HG03457 (cell line): Measurements from ENCODE around the gene FAM13C.
"Not testable (repeated sequence)": the region's sequence is repeated elsewhere in the genome, so short reads cannot be mapped to it uniquely, and the experiment has no call there.

Experiments
- ATAC-seq: cut with Tn5 transposase; IDR thresholded peaks from one replicate; pipeline ENCODE4 v1.9.1; 2021; ENCODE audit warnings: moderate number of reproducible peaks; ENCODE audit not compliant: unreplicated experiment

FAM13C gene

DNA sequence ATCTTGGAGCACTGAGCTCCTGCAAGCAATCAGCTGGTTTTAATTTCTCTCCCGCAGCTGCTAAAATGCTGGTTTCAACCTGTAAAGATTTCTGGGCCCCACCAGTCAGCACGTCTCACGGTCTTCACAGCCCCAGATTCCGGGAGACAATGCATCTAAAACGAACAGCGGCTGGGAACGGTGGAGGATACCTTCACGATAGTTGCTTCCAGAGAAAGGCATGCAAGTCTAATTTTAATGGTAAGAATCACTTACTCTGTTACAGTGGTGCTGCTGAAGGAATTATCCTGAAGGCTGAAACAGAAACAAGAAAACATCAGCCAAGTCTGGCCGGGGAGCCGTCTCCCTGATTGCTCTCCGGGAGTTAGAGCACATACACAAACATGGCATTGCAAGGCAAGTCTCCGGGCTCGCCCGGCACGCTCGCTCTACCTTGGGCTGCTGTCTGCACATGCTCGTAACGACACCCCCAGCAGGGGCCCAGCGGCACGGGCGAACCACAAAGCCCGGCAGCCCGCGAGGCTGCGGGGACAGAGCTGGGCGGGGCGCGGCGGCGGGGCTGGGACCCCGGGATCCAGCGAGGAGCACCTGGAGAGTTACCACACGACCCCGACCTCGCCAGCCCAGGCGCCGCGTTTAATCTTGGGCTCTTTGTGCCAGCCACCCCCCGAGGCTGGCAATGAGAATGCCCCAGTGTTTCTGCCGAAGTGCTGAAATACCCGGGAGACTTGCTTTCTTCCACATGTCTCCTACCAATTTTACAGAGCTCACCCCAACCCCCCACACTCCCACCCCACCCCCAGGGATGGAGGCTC lies at the start of gene FAM13C:
TSS of gene FAM13C (minus strand) at position 406 of the 815 bp plus-strand sequence. CDS start at position 317, 89 bp downstream.
- no peak for ATAC-seq

DNA sequence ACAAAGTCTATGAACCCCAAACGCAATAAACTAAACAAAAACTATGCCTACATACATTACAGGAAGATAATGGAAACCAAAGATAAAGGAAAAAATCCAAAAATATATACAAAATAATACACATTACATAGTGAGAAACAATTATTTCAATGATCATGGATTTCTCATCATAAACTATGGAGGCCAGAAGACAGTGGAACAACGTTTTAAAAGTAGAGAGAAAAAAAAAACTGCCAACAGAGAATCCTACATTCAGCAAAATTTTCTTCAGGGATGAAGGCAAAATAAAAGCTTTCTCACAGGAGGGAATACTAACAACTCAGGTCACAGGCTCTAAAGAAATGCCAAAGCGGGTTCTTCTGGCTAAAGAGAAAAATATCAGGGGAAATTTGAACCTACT lies 42.9 kb upstream of the FAM13C start:
- ATAC-seq = no peak

DNA sequence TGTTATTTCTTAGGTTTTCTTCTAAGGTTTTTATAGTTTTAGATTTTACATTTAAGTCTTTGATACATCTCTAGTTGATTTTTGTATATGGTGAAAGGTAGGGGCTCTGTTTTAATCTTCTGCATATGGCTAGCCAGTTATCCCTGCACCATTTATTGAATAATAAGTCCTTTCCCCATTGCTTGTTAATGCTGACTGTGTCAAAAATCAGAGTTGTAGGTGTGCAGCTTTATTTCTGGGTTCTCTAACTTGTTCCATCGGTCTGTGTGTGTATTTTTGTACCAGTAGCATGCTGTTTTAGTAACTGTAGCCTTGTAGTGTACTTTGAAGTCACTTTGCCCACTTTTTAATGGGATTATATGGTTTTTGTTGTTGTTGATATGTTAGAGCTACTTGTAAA lies 37.9 kb upstream of the FAM13C start:
- no peak for ATAC-seq

DNA sequence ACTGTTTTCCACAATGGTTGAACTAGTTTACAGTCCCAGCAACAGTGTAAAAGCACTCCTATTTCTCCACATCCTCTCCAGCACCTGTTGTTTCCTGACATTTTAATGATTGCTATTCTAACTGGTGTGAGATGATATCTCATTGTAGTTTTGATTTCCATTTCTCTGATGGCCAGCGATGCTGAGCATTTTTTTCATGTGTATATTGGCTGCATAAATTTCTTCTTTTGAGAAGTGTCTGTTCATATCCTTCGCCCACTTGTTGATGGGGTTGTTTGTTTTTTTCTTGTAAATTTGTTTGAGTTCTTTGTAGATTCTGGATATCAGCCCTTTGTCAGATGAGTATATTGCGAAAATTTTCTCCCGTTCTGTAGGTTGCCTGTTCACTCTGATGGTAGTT lies 37.0 kb upstream of the FAM13C start:
- ATAC-seq = not testable (repeated sequence)

DNA sequence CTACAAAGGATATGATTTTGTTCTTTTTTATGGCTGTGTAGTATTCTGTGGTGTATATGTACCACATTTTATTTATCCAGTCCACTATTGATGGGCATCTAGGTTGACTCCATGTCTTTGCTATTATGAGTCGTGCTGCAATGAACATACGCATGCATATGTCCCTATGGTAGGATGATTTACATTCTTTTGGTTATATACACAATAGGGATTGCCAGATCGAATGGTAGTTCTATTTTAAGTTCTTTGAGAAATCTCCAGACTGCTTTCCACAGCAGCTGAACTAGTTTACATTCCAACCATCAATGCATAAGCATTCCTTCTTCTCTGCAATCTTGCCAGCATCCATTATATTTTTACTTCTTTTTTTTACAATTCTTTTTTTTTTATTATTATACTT lies 35.6 kb upstream of the FAM13C start:
- no peak for ATAC-seq

DNA sequence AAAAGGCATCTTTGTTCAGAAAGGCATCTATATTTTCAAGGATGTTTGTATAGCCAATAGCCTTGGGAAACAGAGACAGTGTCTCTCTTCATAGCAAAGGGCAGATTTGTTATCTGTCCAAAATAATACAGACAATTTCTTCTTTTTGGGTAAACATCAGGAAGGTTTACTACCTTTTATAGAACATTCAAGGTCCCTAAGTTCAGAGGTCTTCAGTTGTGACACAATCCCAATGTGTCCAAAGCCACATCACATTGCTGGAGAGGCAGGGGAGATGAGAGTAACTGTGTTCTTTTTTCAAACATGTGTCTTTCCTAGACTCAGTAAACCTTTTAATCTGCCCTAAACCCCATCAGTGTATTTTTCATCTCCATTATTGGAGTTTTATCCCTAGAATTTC lies 33.6 kb upstream of the FAM13C start:
- ATAC-seq = no peak

DNA sequence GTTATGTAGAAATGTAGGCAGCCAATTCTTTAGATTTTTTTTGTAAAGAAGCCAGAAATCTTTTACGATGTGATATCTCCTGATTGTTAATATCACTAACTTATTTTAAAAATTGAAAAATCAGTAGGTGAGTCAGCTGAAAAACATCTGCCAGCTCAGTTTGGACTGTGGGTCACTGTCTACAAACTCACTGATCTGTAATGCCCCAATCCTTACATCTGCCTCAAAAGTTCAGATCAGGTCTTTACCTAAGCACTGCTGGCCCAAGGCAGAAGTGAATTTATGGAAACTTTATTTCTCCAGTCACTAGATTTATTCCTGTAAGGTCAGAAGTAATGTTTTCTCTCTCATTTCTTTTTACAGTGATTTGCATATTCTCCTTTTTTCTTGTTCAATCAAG lies 31.0 kb upstream of the FAM13C start:
- no peak for ATAC-seq

DNA sequence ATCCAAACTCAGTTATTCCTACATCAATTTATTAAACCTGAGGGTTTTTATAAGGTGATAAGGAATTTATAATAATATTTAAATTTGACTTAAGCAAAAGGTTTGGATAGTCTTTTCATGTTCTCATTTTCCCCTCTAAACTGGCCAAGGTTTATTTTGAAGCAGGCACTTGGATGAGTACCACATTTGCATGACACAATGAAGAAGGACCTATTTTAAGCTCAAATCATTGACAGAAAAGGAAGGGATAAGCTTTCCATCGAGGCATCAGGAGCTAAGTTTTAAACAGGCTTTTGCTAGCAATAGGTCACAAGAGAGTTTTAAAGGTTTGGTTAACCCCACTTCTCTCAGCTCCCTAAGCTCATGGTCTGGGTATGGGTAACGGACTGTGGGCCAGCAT lies 28.7 kb upstream of the FAM13C start:
- ATAC-seq = no peak

DNA sequence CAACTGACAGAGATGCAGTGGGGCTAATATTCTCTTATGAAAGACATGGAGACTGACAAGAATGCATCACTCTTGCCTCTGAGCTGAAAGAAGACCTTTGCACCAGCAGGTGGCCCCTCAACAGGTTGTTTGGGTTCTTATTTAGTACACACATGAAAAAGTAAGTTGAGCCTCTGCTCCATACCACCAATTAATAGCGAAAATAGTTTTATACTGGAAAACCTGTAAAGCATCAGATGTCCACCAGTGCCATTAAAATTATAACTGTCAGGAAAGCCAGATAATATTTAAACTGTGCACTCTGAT lies 26.3 kb upstream of the FAM13C start:
- no peak for ATAC-seq

DNA sequence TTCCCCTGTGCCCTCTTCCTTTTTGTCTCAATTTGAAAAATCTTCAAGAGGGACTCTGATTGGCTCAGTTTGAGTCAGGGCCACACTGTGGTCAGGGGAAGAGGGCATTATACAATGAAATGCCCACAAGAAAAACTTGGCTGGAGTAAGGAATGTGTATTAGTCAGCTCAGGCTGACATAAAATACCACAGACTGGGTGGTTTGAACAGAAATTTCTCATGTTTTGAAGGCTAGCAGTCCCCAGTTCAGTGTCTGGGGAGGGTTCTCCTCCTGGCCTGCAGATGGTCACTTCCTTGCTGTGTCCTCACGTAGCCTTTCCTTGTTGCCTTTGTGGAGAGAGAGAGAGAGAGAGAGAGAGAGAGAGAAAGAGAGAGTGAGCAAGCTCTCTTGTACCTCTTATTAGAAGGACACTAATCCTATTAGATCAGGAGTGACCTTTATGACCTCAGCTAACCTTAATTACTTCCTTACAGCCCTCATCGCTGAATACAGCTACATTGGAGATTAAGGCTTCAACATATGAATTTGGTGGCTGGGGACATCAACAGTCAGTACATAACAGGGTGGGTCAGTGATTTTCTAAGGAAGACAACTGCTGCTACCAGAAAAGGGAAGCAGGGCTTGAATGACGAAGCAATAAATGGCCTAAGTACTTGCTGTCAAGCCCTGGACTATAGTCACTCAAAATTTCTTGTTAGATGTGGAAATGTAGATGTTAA lies 25.8 kb upstream of the FAM13C start:
- no peak for ATAC-seq

DNA sequence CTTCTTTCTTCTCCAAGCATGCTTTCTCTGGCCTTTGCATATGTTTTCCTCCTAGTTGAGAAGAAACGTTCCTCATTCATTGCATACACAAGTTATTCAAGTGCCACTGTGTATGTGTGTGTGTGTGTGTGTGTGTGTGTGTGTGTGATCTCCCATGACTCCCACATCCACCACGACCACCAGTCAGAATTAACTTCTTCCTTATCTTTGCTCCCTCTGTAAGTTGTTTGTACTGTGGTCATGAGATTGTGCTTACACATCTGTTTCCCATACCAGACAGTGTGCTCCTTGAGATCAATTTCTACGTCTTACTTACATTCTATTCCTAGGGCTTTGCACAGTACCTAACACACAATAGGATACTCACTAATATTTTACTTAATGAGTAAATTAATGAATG lies 22.4 kb upstream of the FAM13C start:
- no peak for ATAC-seq

DNA sequence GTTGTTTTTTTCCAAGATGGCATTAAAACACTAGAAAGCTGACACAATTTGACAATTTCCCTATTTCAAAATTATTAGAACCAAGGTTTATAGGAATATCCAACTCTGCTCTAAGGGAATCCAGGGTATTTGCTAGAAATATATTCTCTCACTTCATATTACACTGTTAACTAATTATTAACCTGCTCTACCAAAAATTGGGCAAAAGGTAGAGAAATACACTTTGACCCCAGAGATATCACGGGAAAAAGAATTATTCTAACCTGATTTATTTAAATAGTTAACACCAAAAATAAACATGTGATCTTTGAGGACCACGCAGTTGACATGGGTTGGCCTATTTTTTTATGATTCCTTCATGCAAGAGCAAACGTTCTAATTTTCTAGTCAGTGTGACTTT lies 21.6 kb upstream of the FAM13C start:
- no peak for ATAC-seq

DNA sequence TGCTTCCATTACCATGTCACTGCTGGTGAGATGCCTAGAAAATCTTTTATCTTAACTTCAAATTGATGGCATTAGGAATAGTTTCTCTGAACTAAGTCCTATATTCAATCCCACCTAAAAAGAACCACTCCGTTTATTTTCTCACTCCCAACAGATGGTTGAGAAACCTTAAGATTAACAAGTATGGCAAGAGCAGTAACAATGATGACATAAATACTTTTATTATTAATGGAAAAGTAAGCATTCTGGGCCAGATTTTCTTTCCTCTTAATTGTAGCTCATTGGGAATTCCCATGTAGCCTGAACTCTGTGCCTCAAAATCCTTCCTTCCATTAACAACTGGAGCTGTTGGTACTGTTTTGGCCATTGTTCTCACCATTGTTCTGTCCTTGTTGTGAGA lies 21.1 kb upstream of the FAM13C start:
- no peak for ATAC-seq

DNA sequence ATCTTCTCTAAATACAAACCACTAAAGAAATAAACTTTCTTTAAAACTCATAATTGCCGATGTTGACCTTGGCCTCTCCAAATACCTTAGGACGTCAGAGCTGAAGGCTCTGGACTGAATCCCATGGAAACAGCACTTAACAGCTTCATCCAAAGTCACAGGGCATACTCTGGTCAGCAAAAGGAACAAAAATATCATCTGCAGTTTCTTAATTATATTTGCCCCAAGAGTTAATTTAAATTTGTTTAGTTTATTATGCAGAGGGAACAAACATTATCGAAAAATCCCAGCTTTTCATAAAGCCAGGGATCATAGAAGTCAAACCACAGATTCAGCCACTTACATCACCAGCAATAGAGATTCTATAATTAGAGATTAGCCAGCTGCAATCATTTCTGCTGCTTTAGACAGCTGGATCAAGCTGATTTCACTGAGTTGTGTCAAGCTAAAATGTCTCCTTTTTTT lies 20.5 kb upstream of the FAM13C start:
- no peak for ATAC-seq

DNA sequence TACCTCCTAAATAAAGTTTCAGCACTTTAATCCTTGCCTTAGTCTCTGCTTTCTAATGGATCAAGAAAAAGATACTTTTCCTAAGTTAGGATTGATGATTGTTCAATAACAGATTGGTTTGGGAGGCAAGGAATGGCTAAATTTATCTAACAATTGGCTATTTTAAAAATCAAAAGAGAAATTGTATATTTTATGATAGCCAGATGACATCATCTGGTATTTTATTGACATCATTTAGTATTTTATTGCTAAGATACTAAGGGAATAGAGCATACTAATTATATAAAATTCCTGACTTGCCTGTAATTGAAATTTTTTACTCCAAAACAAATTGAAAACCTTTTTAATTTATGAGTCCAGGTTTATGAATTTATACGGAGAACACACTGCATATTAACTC lies 19.3 kb upstream of the FAM13C start:
- no peak for ATAC-seq

DNA sequence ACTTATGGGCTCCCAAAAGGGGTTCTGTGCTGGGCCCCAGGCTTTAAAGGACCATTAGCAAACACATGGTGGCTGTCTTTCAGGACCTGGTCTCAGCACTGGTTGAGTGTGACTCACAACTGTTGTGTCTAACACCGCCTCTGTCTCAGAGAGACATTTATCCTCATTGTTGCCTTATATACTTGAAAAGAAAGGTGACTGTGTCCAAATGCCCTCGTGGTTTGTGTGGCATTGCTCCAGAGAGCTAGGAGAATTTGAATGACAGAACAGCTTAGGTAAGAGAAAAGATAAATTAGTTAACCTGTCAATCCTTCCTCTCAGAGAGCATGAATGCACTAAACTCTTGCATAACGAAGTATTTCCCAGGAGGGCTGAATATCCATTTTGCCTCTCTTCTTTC lies 14.5 kb upstream of the FAM13C start:
- no peak for ATAC-seq

DNA sequence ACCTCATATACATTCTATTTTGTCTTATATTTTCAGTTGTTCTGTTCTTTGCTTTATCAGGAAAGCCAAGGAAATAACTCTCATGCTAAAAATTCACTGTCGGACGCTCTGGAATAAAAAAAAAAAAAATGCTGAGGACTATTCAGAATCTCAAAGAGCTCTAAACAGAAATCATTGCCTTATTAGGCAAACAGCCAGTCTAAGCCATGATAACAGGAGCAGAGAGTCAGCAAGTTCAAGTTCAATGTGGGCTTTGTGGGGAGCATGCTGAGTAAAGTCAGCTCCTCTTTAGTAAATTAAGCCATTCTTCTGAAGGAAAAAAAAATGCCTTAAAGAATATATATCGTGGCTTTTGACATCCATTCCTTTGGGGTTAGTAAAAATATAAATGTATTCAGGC lies 13.6 kb upstream of the FAM13C start:
- no peak for ATAC-seq

DNA sequence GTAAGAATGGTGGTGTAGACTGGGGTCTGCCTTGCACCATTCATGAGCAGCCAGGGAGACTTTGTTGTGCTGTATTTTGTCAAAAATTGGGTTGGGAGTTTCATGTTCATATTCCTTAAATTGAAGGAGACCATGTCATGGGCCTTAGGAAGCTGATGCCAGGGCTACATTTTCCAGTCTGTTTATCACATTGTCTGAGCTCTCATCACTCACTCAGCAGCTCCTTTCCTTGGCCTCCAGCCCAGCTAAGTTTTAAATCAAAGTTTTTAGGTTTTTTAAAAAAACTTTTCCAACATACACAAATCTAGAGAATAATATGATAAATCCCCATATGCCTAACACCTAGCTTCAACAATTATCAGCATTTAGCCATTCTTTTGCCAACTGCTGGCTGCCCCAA lies 12.6 kb upstream of the FAM13C start:
- no peak for ATAC-seq

DNA sequence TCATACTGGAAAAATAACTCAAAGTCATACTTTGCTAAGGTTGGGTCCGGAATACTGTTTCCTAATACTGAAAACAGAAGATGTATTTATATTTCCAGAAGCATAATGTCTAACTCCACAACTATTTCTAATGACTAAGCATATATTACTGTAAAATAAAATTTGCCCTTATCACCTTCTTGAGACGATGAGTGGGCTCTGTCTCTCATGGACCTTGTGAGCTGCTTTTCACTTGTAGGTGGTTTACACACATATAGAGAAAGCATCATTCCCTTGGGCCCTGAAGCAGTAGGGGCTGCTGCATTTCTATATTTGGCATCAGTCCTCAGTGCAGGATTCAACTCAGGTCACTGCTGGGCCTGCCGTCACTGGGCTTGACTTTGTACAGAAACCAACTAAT lies 10.7 kb upstream of the FAM13C start:
- no peak for ATAC-seq

DNA sequence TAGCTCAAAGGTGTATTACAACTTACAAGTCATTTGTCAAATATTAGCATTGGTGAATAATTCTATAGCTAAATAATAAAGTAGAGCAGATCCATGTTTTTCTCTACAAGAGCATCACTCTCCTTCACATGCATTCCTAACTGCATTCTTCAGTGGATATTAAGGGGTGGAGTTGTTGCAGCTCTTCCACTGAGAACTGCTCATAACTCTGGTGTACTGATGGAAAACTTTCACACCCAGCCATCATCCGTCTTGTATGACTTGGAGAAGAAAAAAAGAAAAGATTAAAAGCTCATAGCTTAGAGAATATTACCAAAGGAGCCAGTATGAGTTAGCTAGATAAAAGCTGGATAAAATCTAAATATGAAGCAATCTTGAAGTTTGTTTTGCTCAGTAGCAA lies 10.2 kb upstream of the FAM13C start:
- ATAC-seq = no peak

DNA sequence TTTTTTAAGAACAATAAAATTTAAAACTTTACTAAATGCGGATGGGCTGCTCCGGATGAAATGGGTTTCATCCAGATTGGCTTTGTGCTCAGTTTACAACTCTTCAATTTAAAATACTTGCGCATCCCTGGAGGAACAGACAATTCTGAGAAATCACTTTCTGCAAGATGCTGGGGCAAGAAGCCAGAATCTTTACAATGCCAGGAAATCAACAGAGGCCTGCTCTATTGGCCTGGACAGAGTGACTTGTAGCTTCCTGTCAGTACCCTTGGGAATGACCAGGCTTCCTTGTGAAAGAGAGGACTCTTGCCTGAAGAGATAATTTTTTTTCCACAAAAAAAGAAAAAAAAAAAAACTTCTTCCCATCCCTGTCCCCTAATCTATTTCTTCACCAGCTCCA lies 3.9 kb upstream of the FAM13C start:
- ATAC-seq = no peak

DNA sequence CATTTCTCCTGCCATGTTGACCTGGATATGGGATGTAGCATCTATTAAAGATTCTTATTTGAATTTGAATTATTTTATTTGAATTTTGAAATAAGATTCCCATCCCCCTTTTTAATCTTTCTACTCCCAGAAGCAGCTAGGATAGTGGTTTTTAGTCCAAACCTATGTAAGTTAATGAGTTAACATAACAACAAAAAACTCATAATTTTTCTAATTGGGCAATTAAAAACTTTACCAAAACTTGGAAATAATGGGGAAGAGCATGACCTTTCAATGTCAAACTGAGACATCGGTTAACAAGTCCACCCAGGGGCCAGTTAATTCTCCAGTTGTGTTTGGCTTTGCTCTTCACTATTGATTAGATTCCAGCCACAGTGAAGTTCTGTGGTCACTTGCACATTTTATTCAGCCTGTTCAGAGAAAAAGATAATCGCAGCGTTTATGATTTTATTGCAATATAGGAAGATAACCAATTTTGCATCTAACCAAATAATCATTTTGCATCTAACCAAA lies 1.2 kb upstream of the FAM13C start:
- no peak for ATAC-seq
